ENCODE measurements around the gene GGT5.

GGT5 gene

GRCh38 chr22:24171822-24172221, 73.1 kb downstream of the GGT5 start:
- DNase-seq, result no peak

GRCh38 chr22:24170632-24171031, 74.2 kb downstream of the GGT5 start:
- DNase-seq, result no peak

- no peak for DNase-seq
Observed at GRCh38 chr22:24170188-24170587, 74.7 kb downstream of the GGT5 start.
